PC-3 (cell line): Measurements from ENCODE around the gene HES1. TPM values are rescaled to one million over a fixed set of nuclear protein-coding genes. Genes with fewer than 3 reads are reported as not detected.
A peak's percentile ranks its signal among the peaks of the same experiment; 100 is the strongest.

Experiments
- ATAC-seq: fragments of 200-7000 bp; cut with Tn5 transposase; 2 replicates; pipeline ENCODE4 v1.9.1; 2020; ENCODE audit warnings: mild to moderate bottlenecking, moderate library complexity
- BruUV-seq: library from RNA; stranded (reverse); fragments of 400-500 nt; replicated peaks from 2 replicates; lab custom pipeline; 2021; lab: Mats Ljungman, UMichigan
- CTCF ChIA-PET: fragments of 300-600 bp; sonication (Branson Sonifier 250); formaldehyde crosslinking; loops from one replicate; lab custom pipeline; 2022; ENCODE audit warnings: antibody characterized with exemption; lab: Charles Lee
- POLR2A ChIA-PET: fragments of 300-600 bp; sonication (Branson Sonifier 250); formaldehyde crosslinking; loops from one replicate; lab custom pipeline; 2022; ENCODE audit warnings: antibody characterized with exemption; ENCODE audit not compliant: unreplicated experiment; lab: Charles Lee
- DNase-seq: peaks from one replicate; pipeline ENCODE4 v3.0.0-alpha.2; 2015
- H2AFZ ChIP-seq: fragments of 300-600 bp; sonication (generic); 2 replicates; pipeline ENCODE4 v1.6.0; 2016; ENCODE audit warnings: antibody characterized with exemption, low read length
- H3F3A ChIP-seq: fragments of 300-600 bp; sonication (generic); one replicate; pipeline ENCODE4 v1.6.0; 2017; ENCODE audit warnings: antibody characterized with exemption, low read length, control low read depth, mild to moderate bottlenecking; ENCODE audit not compliant: unreplicated experiment
- H3K27ac ChIP-seq: fragments of 300-600 bp; sonication (generic); 2 replicates; pipeline ENCODE4 v1.5.1; 2016; ENCODE audit warnings: mild to moderate bottlenecking, low read length
- H3K27me3 ChIP-seq: fragments of 300-600 bp; sonication (generic); 2 replicates; pipeline ENCODE4 v1.6.1; 2016; ENCODE audit warnings: low read length, mixed read lengths
- H3K36me3 ChIP-seq: fragments of 300-600 bp; sonication (generic); 2 replicates; pipeline ENCODE4 v1.6.1; 2016; ENCODE audit warnings: low read depth, mixed run types, low read length, mixed read lengths
- H3K4me1 ChIP-seq: fragments of 300-600 bp; sonication (generic); 2 replicates; pipeline ENCODE4 v1.5.1; 2016; ENCODE audit warnings: low read length; ENCODE audit not compliant: insufficient read depth
- H3K4me2 ChIP-seq: fragments of 300-600 bp; sonication (generic); 2 replicates; pipeline ENCODE4 v1.6.0; 2016; ENCODE audit warnings: low read length
- H3K4me3 ChIP-seq: fragments of 300-600 bp; sonication (generic); 2 replicates; pipeline ENCODE4 v1.5.1; 2016; ENCODE audit warnings: mild to moderate bottlenecking, low read length, mixed read lengths
- H3K79me2 ChIP-seq: fragments of 300-600 bp; sonication (generic); 2 replicates; pipeline ENCODE4 v1.6.1; 2017; ENCODE audit warnings: low read length, mixed read lengths
- H3K9ac ChIP-seq: fragments of 300-600 bp; sonication (generic); 2 replicates; pipeline ENCODE4 v1.6.0; 2016; ENCODE audit warnings: mild to moderate bottlenecking, low read length
- H3K9me2 ChIP-seq: fragments of 300-600 bp; sonication (generic); replicated peaks from 2 replicates; pipeline ENCODE4 v1.6.1; 2016; ENCODE audit warnings: mixed run types, low read length, mixed read lengths
- H3K9me3 ChIP-seq: fragments of 300-600 bp; sonication (generic); 2 replicates; pipeline ENCODE4 v1.6.1; 2016; ENCODE audit warnings: low read length, mixed read lengths
- H4K20me1 ChIP-seq: fragments of 300-600 bp; sonication (generic); 2 replicates; pipeline ENCODE4 v1.6.1; 2016; ENCODE audit warnings: low read length, mixed read lengths
- EZH2 ChIP-seq: fragments of 300-600 bp; sonication (generic); IDR thresholded peaks from one replicate; pipeline ENCODE4 v1.6.1; 2017; ENCODE audit warnings: antibody characterized with exemption, mild to moderate bottlenecking, low read length; ENCODE audit not compliant: unreplicated experiment
- EZH2phosphoT487 ChIP-seq: fragments of 300-600 bp; sonication (generic); IDR thresholded peaks from 2 replicates; pipeline ENCODE4 v1.6.1; 2018; ENCODE audit warnings: mild to moderate bottlenecking, antibody characterized with exemption, low read length, borderline replicate concordance
- intact Hi-C: fragments of 100-400 bp; cut with micrococcal nuclease; formaldehyde crosslinking; loops from 2 replicates; pipeline ENCODE4 v1.9.0; 2023
- total RNA-seq: library from RNA; depleted of rRNA; stranded (reverse); fragments of >200 nt; gene quantifications from 2 replicates; pipeline ENCODE4 v1.2.3, GENCODE V29; 2014
- TF ChIP-seq, protein P1 (sequence below): fragments of 300-600 bp; sonication (generic); conservative IDR thresholded peaks from 2 replicates; pipeline ENCODE4 v1.5.1; 2017; ENCODE audit warnings: antibody characterized with exemption, low read depth, mild to moderate bottlenecking, low read length

HES1 gene
- total RNA-seq, 1 experiment from 2014 or later: 906 TPM

DNA sequence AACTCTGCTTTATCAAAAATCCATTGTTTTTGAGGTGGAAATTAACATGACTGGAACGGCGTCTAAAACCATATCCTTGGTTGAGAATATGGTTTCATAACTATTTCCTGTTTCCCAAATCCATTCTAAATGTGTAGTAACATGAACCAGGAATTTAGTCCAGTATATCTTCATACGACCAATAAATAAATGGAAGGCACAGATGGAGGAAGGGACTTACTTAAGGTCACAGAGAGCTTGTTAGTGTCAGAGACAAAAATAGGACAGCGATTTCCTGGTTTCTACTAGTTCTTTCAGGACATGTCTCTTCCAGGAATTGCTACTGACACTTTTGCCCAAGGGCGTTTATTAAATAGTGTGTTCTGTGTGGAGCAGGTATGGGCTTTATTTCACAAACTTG lies 41.2 kb downstream of the HES1 start:
- H3K9me2 ChIP-seq: no peaks in the 10 kb centered on the region
- H3K9ac ChIP-seq: no peak overlapping the region
- intact Hi-C loops: no loop called here
- no peak overlapping the region for H3K4me2 ChIP-seq
- no peaks in the 10 kb centered on the region for H3K27me3 ChIP-seq
- BruUV-seq: no TSS peak
- no peaks in the 10 kb centered on the region for H3F3A ChIP-seq
- DNase-seq (no peak), ATAC-seq (no peak)
- no peak overlapping the region for H3K27ac ChIP-seq
- no peaks in the 10 kb centered on the region for H3K79me2 ChIP-seq
- TF ChIP-seq, protein P1, sequence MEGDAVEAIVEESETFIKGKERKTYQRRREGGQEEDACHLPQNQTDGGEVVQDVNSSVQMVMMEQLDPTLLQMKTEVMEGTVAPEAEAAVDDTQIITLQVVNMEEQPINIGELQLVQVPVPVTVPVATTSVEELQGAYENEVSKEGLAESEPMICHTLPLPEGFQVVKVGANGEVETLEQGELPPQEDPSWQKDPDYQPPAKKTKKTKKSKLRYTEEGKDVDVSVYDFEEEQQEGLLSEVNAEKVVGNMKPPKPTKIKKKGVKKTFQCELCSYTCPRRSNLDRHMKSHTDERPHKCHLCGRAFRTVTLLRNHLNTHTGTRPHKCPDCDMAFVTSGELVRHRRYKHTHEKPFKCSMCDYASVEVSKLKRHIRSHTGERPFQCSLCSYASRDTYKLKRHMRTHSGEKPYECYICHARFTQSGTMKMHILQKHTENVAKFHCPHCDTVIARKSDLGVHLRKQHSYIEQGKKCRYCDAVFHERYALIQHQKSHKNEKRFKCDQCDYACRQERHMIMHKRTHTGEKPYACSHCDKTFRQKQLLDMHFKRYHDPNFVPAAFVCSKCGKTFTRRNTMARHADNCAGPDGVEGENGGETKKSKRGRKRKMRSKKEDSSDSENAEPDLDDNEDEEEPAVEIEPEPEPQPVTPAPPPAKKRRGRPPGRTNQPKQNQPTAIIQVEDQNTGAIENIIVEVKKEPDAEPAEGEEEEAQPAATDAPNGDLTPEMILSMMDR: no peak
- TF ChIP-seq EZH2phosphoT487 (no peak), EZH2 (no peak)
- no peak overlapping the region for H2AFZ ChIP-seq
- no peaks in the 10 kb centered on the region for H3K9me3 ChIP-seq
- H3K36me3 ChIP-seq: no peaks in the 10 kb centered on the region
- no peaks in the 10 kb centered on the region for H3K4me1 ChIP-seq
- ChIA-PET CTCF (no interaction called here), POLR2A (no interaction called here)
- no peak overlapping the region for H3K4me3 ChIP-seq
- no peaks in the 10 kb centered on the region for H4K20me1 ChIP-seq

DNA sequence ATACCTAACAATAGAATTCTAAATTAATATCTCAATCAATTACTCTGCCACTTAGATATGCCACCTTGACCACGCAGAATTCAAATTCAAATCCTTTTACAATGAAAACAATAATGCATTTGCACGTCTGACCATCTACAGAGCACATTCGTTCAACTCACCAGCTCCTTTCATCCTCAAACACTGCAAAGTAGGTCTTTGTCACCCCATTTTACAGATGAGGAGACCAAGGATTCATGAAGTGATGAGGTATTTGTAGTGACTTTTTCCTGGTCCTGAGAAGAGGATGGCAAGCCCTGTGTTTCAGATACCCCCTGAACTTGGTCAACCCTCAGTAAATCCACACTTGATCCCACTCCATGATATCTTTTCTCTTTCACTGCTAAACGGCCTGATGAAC lies 42.2 kb downstream of the HES1 start:
- no peaks in the 10 kb centered on the region for H3K27me3 ChIP-seq
- no peaks in the 10 kb centered on the region for H4K20me1 ChIP-seq
- ATAC-seq (no peak), DNase-seq (no peak)
- BruUV-seq: no TSS peak
- H3F3A ChIP-seq: no peaks in the 10 kb centered on the region
- POLR2A ChIA-PET: no interaction called here
- H3K4me3 ChIP-seq: no peak overlapping the region
- H3K4me1 ChIP-seq: no peaks in the 10 kb centered on the region
- H3K27ac ChIP-seq: no peak overlapping the region
- no peak overlapping the region for H3K4me2 ChIP-seq
- TF ChIP-seq EZH2 (no peak), EZH2phosphoT487 (no peak)
- TF ChIP-seq, protein P1: no peak
- no peaks in the 10 kb centered on the region for H3K36me3 ChIP-seq
- CTCF ChIA-PET: no interaction called here
- H2AFZ ChIP-seq: no peak overlapping the region
- H3K9me2 ChIP-seq: no peaks in the 10 kb centered on the region
- H3K79me2 ChIP-seq: no peaks in the 10 kb centered on the region
- intact Hi-C loops: no loop called here
- H3K9ac ChIP-seq: no peak overlapping the region
- no peaks in the 10 kb centered on the region for H3K9me3 ChIP-seq

DNA sequence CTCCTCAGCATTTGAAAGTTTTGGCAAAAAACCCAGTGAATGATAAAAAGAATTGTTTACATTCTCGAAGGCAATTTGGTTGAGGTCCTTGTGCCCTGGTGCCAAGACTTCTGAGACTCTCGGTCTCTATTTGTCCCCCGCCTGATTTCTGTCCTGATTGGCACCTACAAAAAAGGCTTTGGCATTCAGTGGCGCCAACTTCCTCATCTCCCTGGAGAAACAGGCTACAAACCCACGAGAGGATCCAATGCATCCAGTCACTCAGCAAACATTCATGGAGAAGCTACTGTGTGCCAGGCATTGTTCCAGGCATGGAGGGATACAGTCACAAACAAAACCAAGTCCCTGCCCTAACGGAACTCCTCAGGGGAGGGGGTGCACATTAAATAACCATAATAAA lies 42.7 kb downstream of the HES1 start:
- H4K20me1 ChIP-seq: no peaks in the 10 kb centered on the region

More for the DNA sequence above, 42.7 kb downstream of the HES1 start:
- H3K9ac ChIP-seq: no peak overlapping the region
- H3K27me3 ChIP-seq: no peaks in the 10 kb centered on the region
- ChIA-PET POLR2A (no interaction called here), CTCF (no interaction called here)
- no peaks in the 10 kb centered on the region for H3K9me3 ChIP-seq
- no TSS peak for BruUV-seq
- H3K4me2 ChIP-seq: no peak overlapping the region
- H3F3A ChIP-seq: no peaks in the 10 kb centered on the region
- no peak overlapping the region for H3K27ac ChIP-seq
- DNase-seq: peak; percentile 48
- H3K9me2 ChIP-seq: no peaks in the 10 kb centered on the region
- H2AFZ ChIP-seq: no peak overlapping the region
- H3K4me1 ChIP-seq: no peaks in the 10 kb centered on the region
- no peaks in the 10 kb centered on the region for H3K36me3 ChIP-seq
- H3K79me2 ChIP-seq: no peaks in the 10 kb centered on the region
- ATAC-seq: peak; percentile 64
- intact Hi-C loops: no loop called here
- TF ChIP-seq EZH2 (no peak), EZH2phosphoT487 (no peak)
- TF ChIP-seq, protein P1: no peak
- no peak overlapping the region for H3K4me3 ChIP-seq
